ENCODE results near the gene PYHIN1.

Gene PYHIN1

GRCh38 chr1:158931055-158931737 is at the start of gene PYHIN1:
Gene PYHIN1, plus strand, starts transcription at chr1:158931552. Its CDS starts 5,359 bp downstream, at chr1:158936911.
- DNase-seq, result no peak

DNA sequence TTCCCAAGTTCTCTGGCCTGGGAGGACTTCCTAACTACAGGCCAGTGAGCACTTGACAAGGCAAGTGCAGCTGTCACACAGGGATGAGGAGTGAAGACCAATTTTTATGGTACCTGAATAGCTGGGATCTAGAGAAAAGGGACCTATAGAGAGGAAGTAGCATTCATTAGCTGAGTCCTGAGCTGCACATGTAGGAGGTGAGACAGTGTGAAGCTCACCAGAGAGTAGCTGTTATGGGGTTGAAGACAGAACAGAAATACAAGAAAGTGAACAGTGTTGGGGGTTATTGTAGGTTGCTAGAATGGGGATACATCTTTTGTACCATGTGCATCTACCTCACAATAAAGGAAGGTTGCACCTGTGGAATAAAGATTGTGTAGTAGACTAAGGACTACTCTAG is 37.7 kb upstream of the PYHIN1 start:
- no peak for DNase-seq

DNA sequence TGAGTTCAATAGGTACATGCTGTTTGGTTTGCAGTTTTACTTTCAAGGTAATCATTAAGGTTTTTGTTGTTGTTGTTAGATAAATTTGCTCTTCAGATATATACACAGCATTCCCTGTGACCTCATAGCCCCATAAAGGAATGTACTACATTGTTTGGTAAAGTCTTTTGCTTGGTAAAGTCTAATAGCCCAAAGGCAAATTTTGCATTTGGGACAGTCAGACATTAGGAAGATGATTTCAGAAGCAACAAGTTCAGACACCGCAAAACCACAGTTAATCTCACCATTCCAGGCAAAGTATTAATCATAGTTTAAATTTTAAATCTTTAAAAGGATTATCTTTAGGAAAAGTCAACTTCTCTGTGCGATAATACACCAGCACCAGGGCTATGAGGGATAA is 32.6 kb upstream of the PYHIN1 start:
- no peak for DNase-seq

- no peak for DNase-seq
These were observed 29.7 kb upstream of the PYHIN1 start for GRCh38 chr1:158901623-158902022.

DNA sequence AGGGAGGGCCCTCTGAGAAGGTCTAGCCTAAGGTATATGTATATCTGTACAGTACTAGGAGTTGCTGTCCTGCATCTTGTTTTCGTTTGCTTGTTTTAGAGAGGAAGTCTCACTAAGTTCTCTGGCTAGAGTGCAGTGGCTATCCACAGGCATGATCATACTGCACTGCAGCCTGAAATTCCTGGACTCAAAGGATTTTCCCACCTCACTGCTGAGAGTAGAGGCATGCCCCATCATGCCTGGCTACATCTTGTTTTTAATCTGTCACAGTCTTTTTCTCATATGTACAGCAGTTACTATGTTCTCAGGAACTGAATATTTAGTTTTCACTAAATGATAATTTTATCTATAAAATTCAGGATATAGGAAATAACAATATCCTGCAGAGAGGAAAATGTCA is 15.3 kb upstream of the PYHIN1 start:
- DNase-seq, result no peak

- DNase-seq, result no peak
These were observed 6.7 kb upstream of the PYHIN1 start for GRCh38 chr1:158924677-158925076.

GRCh38 chr1:158930504-158930903 is 848 bp upstream of the PYHIN1 start:
- no peak for DNase-seq

- DNase-seq, result no peak
These were observed 819 bp downstream of the PYHIN1 start for GRCh38 chr1:158932171-158932570.

DNA sequence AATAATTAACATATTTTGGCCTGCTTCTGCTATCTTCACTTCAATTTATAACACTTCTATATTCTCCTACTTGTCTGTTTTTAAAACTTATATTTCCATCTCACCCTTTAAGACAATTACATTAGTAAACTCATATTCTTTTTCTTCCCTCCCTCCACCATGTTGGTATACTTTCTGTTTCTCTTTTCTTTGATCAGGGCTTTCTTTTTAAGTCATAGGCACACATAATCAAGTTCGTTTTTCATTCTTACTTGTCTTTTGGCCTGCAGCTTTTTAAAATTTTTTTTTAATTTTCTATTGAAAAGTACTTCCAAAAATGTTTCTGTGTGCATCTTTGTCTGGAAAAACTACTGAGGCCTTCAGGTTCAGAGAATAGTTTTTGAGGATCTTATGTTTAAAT is 2.3 kb downstream of the PYHIN1 start:
- no peak for DNase-seq

DNA sequence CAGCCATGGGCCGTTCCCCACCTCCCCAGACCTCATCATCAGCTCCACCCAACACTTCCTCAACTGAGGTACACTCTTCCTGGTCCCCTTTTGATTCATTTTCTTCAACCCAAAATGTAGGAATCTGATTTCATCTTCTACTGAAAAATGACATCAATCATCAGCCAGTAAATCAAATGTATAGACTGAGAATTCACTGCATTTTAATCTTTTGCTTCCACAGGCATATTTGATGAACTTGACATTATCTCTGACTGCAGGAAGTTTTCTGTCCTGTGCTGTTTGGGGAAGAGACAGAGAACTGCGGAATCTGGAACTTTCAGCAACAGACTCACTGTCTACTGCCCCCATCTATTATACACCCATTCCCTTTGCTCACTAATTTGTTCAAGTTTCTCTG is 7.8 kb downstream of the PYHIN1 start:
- DNase-seq, result no peak

DNA sequence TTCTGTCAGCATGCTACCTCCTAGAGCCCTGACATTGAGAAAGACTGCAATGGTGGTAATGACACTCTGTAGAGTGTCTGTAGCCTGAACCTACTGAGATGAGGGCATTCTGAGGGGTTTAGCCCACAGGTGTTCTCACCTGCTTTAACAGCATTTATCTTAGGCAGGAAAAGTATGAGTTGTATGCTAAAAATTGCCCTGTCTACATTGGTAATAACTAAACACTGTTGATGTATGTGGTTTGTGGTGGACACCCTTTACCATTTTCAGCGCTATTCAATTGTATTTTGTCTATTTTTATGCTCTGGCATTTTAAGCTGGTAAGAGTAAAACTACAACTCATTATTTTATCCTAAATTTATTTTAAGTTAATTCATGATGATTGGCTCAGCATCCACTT is 10.0 kb downstream of the PYHIN1 start:
- no peak for DNase-seq

DNA sequence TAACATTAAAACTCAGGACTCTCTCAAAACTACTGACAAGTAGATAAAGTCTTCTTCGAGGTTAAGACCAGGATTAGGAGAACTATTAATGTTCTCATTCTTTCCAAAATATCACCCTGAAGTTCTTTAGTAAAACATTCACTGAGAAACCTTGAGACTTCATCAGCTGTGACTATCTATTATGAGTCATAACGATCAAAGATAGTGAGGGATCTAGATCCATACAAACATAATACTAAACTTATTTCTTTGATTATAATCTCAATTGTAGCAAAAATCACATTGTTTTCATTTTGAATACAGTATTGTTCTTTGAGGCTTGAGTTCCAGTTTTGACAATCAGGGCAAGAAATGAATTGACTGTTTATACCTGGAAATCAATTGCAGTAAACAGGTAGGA is 11.1 kb downstream of the PYHIN1 start:
- DNase-seq, result no peak

DNA sequence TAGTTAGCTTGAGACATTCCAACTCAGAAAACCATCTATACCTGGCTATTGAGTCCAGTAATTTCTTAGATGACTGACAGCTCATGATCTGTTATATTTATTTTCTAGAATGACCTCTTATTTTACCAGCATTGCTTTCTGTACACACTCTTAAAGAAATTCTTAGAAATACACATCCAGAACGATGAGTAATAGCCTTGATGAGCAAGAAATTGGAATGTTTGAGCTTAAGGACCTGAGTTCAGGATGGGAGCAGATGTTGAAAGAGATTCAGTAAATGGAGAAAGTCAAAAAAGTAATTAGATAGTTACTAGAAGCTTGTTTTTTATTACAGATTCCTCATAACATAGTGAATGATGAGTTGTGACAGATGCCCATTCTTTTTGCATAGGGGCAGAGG is 11.7 kb downstream of the PYHIN1 start:
- DNase-seq, result no peak

DNA sequence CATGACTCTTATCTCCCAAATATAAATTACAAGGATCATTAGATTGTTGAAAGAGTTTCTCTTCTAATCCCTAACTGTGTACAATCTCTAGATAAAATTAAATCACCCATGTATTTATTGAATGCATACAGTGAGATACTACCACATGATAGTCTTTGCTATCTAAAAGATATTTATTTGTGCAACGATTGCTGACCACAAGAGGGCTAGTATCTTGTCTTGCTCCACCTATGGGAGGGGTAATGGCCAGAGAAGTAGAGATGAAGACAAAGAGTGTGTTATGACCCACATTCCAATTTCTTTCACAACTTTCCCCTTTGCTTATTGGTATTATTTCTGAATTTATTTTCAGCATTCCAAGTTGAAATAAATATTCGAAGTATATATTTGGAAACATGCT is 13.7 kb downstream of the PYHIN1 start:
- DNase-seq, result no peak

DNA sequence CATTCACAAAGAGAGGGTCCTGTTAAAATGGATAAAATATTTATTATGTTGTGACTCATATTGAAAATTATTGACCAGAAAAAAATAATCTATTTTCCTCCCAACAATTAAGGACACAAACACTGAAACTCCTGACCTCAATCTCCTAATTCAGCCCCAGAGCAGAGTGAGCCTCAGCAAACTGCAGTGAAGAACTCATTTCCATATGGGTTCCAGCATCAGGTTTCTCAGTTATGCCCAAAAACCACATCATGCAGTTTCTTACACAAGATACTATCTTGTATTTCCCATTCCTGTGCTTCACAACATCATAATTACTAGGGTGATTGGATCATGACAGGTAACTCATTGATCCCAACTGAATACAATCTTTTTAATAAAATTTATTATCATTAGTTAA is 15.4 kb downstream of the PYHIN1 start:
- no peak for DNase-seq

DNA sequence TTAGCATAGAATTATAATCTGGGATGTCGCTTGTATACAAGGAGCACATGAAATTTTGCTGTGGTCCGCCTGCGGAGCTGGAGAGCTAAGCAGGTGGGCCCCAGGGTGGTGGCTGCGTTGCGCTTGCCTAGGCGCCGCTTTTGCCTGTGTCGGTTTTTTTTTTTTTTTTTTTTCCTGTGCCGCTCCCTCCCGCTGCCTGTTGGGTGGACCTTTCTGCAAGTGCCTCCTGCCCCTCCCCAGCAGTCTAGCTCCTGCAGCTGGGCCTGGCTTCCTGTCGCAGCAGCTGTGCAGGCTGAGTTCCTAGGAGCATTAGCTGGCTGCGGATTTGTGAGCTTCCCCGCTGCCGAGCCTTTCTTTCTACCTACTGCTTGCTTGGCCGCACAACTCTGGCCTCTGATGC is 20.6 kb downstream of the PYHIN1 start:
- peak; percentile 91 for DNase-seq

DNA sequence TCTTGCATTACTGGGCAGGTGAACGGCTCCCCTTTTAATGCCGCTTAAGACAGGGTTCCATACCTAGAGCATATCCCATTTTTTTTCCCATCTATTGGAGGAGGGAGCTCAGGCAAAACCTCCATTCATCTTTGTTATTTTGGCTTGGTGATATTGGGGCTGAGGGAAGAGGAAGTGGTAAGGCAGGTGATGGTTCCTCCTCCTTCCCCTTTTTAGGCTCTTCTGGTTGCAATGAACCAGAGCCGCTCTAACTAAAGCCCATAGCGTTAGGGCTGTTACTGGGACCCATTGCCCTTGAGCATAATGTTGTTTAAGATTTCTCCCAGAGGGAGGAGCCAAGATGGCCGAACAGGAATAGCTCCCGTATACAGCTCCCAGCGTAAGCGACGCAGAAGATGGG is 21.1 kb downstream of the PYHIN1 start:
- peak; percentile 64 for DNase-seq

- DNase-seq, result no peak
These were observed 29.8 kb downstream of the PYHIN1 start for GRCh38 chr1:158961178-158961577.

- DNase-seq, result no peak
These were observed 31.6 kb downstream of the PYHIN1 start for GRCh38 chr1:158962983-158963382.

DNA sequence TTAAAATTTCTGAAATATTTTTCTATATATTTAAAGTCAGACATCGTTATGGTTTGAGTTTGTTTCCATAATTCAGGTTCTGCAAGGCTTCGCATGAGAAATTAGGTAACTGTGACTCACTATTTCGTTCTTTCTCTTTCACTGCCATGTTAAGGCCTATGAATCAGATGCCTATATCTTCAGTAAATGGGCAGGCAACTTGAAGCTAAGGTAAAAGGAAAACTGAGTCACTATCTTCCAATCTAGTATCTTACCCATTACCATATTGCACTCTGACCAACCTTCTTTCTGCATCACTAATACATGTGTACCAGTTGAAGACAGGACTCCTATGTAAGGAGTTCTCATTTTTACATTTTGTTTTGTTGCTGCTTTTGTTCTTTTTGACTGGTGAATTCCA is 37.8 kb downstream of the PYHIN1 start:
- no peak for DNase-seq

DNA sequence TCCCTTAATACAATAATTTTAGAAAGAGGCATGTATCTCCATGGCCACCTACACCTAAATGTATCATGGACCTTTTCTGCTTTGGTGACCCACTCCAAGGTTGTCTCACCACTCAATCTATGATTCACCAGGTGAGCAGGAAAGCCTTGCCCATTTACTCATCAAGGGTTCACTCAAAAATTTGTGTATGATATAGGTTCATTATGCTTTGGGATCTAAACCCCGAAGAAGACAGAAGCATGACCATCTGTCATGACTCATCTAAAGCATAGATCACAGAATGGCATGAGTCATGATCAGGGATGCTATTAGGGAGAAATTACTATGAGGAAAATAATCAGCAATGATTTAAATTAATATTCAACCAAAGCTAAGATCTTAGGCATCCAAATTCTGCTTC is 38.5 kb downstream of the PYHIN1 start:
- no peak for DNase-seq

DNA sequence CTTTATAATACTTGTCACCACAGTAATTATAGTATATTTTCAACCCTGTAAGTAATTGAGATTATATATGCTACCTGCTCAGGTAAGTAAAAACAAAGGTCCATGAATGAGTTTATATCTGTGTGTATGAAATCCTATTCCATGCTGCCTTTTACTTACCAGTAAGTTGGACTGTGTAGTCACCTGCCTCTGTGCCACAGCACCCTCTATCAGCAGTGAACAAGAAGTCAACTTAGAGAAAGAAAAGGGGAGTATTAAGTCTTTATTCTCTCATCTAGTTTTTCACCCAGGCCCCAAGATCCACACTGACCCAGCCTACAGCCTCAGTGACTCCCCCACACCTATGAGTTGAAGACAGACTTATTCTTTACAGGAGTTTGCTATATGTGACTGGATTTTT is 41.5 kb downstream of the PYHIN1 start:
- peak; percentile 15 for DNase-seq

GRCh38 chr1:158976219-158976618 is 44.9 kb downstream of the PYHIN1 start:
- DNase-seq, result no peak

- DNase-seq, result no peak
These were observed 47.4 kb downstream of the PYHIN1 start for GRCh38 chr1:158978730-158979129.

DNA sequence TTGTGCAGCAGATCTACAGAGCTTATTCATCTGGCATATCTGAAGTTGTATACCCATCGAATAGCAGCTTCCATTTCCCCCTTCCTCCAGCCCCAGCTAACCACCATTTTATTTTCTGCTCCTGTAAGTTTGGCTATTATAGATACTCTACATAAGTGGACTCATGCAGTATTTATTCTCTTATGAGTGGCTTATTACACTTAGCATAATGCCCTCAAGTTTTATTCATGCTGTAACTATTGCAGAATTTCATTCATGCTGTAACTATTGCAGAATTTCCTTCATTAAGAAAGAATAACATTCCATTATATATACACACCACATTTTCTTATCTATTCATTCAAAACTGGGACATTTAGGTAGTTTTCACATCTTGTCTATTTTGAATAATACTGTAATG is 47.9 kb downstream of the PYHIN1 start:
- no peak for DNase-seq

DNA sequence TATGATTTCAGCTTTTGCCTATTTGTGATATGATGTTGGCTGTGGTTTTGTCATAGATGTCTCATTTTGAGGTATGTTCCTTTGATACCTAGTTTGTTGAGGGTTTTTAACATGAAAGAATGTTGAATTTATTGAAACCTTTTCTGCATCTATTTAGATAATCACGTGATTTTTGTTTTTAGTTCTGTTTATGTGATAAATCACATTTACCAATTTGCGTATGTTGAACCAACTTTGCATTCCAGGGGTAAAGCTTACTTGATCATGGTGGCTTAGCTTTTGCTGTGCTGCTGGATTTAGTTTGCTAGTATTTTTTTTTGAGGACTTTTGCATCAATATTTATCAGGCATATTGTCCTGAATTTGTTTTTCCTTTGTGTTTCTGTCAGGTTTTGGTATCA is 51.9 kb downstream of the PYHIN1 start:
- no peak for DNase-seq
